Stimulated activated CD4-positive, alpha-beta T cell treated with anti-CD3 and anti-CD28 coated beads, Interleukin-1b, Interleukin-23, amount 100 ng/mL, for 1 hour (primary cell): ENCODE measurements around the gene ABHD6.
"Not testable (repeated sequence)": the region's sequence is repeated elsewhere in the genome, so short reads cannot be mapped to it uniquely, and the experiment has no call there.

ENCODE experiments used
- DNase-seq, 2 donors: peaks; one replicate each; pipeline ENCODE4 v3.0.0-alpha.2; 2020; ENCODE audit warnings: low read depth in 2 of 2

Gene ABHD6

GRCh38 chr3:58237238-58237940 is at the start of gene ABHD6:
ABHD6 (plus strand) TSS chr3:58237792; CDS start chr3:58256587, 18,795 bp downstream.
- DNase-seq, result peak; percentile 48 to 74

GRCh38 chr3:58188173-58188564 is 49.4 kb upstream of the ABHD6 start:
- no peak for DNase-seq

- DNase-seq, result no peak
Measured at GRCh38 chr3:58188921-58189451, 48.6 kb upstream of the ABHD6 start.

GRCh38 chr3:58189691-58190090 is 47.9 kb upstream of the ABHD6 start:
- DNase-seq, result no peak

GRCh38 chr3:58190291-58190690 is 47.3 kb upstream of the ABHD6 start:
- no peak for DNase-seq

GRCh38 chr3:58190882-58191281 is 46.7 kb upstream of the ABHD6 start:
- no peak for DNase-seq

- no peak for DNase-seq
Measured at GRCh38 chr3:58191361-58191991, 46.1 kb upstream of the ABHD6 start.

- DNase-seq, result no peak
Measured at GRCh38 chr3:58192069-58192468, 45.5 kb upstream of the ABHD6 start.

GRCh38 chr3:58193682-58194407 is 43.7 kb upstream of the ABHD6 start:
- no peak for DNase-seq

- DNase-seq, result no peak
Measured at GRCh38 chr3:58197588-58197987, 40.0 kb upstream of the ABHD6 start.

GRCh38 chr3:58198362-58198761 is 39.2 kb upstream of the ABHD6 start:
- no peak for DNase-seq

- DNase-seq, result no peak
Measured at GRCh38 chr3:58198804-58199203, 38.8 kb upstream of the ABHD6 start.

GRCh38 chr3:58200121-58200709 is 37.4 kb upstream of the ABHD6 start:
- no peak for DNase-seq

- DNase-seq, result no peak
Measured at GRCh38 chr3:58200846-58201355, 36.7 kb upstream of the ABHD6 start.

- DNase-seq, result not testable (repeated sequence)
Measured at GRCh38 chr3:58201451-58201850, 36.1 kb upstream of the ABHD6 start.

GRCh38 chr3:58202917-58203360 is 34.7 kb upstream of the ABHD6 start:
- no peak for DNase-seq

GRCh38 chr3:58203541-58203940 is 34.1 kb upstream of the ABHD6 start:
- DNase-seq, result no peak

- DNase-seq, result no peak
Measured at GRCh38 chr3:58204720-58205119, 32.9 kb upstream of the ABHD6 start.

- no peak for DNase-seq
Measured at GRCh38 chr3:58205981-58206380, 31.6 kb upstream of the ABHD6 start.

- DNase-seq, result no peak
Measured at GRCh38 chr3:58206406-58207011, 31.1 kb upstream of the ABHD6 start.

GRCh38 chr3:58207954-58208353 is 29.6 kb upstream of the ABHD6 start:
- DNase-seq, result no peak

GRCh38 chr3:58209933-58210332 is 27.7 kb upstream of the ABHD6 start:
- no peak for DNase-seq
